GM18499 (cell line): ENCODE measurements around the gene SMARCA4.

Source experiments
- ATAC-seq: cut with Tn5 transposase; IDR thresholded peaks from one replicate; pipeline ENCODE4 v1.9.1; 2021; ENCODE audit warnings: moderate number of reproducible peaks; ENCODE audit not compliant: insufficient read depth, unreplicated experiment

The SMARCA4 gene

DNA sequence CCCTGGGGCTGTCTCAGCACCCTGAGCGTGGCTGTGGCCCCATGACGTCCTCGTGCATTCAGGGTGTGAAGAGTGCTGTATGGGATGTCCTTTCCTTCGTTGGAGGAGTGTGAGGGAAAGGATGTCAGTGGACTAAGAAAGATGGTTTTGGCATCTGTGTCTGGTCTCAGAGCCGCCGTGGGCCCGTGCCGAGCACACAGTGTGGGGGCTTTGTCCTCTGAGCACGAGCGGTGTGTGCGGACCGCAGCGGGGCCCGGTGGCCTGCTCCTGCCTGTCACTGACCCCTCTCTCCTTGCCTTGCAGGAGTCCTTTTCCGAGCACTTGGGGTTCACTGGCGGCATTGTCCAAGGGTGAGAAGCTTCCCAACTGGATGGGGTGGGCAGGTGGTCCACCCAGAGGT lies 65.2 kb downstream of the SMARCA4 start:
- no peak for ATAC-seq

DNA sequence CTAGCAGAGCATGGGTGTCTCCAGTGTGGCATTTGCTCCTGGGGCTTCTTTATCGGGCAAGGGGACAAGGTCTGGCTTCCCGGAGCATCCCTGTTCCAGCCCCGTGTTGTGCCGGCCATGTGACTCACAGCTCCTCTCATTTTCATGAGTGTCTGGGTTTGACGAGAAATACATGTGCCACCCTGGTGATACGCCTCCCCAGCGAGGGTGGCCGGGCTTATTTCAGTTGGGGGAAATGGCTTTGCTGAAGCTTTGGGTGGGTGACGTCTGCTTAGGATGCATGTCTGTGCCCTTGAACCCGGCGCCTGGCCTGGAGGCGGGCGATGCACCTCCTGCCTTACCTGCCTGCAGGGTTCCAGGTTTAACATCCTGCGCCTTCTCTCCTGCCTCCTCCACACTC lies 66.6 kb downstream of the SMARCA4 start:
- ATAC-seq, result no peak

DNA sequence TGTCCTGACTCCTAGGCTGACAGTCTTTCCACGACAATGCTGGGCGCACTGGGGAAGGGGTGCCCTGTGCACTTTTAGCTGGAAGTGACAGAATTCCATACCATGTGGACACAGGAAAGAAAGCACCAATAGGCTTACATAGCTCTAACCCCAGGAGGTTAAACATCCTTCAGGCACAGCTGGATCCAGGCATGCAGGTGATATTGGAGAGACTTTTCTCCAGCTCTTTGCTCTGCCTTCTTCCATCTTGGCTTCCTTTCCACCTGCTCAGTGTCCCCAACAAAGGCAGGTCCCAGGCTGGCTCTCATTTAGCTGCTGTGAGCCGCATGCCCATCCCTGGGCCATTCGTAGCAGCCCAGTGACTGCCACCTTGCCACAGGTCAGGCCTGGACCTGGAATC lies 67.3 kb downstream of the SMARCA4 start:
- ATAC-seq, result no peak

DNA sequence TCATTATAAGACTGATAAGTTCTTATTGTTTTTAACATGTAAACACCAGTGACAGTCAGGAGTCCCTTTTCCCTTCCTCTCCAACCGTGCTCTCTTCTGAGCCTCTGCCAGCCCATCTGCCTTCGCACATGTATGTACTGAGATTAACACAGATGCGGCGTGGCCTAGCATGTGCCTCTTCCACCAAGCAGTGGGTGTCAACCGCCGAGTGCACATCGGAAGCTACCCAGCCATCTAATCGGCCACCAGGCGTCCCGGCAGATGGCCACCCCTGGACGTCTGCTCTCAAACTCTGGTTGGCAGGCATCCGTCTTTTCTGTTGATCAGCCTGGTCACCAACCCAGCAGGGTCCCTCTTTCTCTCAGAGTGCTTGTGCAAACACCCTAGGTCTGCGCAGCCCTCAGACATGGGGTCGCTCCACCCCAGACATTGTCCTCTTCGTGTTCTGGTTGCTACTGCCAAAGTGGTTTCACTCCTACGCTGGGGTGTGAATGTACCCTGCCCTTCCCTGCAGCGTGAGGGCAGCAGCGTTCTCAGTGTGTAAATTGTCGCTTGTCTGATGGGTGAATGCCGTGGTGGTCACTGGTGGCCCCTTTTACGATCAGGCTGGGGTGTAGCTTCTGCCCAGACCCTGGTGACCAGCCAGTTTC lies 70.7 kb downstream of the SMARCA4 start:
- ATAC-seq, result no peak

DNA sequence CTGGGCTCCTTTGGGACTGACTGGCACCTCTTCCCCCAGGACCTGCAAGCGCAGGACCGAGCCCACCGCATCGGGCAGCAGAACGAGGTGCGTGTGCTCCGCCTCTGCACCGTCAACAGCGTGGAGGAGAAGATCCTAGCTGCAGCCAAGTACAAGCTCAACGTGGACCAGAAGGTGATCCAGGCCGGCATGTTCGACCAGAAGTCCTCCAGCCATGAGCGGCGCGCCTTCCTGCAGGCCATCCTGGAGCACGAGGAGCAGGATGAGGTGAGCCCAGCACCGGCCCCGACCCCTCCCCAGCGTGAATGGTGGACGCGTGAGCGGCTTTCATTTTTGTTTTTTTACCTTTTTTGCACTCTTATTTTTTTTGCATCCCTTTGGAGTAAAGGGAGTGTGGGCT lies 72.4 kb downstream of the SMARCA4 start:
- ATAC-seq, result no peak

DNA sequence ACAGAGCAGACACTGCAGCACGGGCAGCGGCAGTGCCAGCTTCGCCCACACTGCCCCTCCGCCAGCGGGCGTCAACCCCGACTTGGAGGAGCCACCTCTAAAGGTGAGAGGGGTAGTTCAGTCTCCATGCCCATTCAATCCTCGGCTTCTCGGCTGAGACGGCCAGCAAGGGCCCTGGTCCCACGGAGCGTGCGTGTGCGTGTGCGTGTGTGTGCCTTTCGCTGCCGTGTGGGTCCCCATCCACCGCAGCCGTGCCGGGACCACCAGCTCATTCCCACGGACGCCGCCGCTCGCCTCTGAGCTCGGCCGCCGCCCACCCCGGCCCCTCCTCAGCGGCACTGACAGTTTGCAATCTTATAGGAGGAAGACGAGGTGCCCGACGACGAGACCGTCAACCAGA lies 72.9 kb downstream of the SMARCA4 start:
- ATAC-seq, result no peak

DNA sequence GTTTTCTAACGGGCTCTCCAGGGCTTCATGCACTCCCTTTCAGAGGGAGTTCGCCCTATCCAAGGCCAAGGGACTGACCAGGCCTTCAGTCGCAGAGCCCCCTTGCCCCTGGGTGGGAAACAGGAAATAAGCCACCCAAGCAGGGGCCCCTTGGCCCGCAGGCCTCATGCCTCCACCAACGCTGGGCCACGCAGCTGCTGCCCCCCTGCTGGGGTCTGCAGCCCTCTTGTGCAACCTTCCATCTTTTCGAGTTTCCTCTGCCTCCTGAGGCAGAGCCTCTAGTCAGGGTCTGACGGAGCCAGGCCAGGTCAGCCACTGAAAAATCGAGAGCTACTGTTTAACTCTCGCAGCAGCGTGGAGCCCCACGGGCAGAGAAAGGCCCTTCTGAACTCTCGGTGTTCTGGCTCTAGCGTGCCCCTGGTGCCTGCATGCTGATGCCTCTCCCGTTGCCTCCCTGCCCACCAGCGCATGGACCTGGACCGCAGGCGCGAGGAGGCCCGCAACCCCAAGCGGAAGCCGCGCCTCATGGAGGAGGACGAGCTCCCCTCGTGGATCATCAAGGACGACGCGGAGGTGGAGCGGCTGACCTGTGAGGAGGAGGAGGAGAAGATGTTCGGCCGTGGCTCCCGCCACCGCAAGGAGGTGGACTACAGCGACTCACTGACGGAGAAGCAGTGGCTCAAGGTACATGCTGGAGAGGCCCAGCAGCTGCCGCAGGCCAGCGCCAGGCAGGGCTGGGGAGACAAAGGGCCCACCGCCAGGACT lies 73.8 kb downstream of the SMARCA4 start:
- ATAC-seq, result no peak

DNA sequence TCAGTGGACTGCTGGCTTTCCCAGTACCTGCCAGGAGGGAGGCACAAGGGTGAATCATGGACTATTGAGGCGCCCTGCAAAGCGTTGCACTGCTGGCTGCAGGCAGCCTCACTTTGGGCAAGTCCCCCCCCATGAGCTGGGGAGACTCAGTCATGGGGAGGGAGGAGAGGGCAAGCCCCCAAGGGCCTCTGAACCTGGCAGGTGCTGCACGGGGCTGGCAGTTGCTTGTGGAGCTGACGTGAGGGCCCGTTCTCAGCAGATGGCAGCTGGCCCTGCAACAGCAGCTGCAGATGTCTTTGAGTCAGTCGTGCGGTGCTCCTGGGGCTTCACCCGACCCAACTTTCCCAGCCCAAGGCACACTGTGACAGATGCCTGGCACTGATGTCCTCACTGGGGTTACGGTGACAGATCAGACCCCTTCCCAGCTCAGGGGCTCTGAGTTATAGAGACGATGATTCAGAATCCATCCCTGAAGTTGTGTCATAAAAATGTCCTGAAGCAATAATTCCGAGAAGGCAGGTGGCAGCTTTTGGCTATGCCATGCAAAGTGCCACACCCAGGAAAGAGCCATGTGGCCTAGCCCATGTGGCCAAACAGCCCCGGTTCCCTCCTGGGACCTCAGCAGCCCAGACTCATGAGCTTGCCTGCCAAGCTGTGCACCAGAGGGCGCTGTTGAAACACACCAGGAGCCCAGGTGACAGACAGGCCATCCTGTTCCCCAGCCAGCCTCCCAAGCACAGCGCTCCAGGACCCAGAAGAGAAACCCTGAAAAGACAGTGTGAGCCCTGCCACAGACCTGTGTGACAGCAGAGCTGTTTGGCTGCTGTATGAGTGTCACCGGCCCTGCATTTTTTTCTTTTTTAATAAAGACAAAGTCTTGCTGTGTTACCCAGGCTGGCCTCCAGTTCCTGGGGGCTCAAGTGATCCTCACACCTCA lies 74.9 kb downstream of the SMARCA4 start:
- ATAC-seq, result no peak

DNA sequence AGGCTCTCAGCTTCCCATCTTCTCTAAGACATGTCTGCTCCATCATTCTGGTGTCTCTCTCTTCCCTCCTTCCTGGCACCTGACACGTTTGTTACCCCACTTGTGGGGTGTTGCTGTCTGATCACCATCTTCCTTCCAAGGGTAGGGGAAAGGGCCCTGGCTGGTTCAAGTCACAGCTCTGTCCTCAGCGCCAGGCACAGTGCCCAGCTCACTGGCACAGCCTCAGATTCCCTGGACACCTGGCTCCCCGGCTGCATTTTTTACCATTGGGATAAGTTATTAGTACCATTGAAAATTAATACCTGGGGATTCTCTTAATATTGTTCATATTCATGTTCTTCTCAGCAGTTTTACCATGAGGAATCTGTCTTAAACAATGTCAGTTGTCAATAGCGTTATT lies 77.7 kb downstream of the SMARCA4 start:
- no peak for ATAC-seq

DNA sequence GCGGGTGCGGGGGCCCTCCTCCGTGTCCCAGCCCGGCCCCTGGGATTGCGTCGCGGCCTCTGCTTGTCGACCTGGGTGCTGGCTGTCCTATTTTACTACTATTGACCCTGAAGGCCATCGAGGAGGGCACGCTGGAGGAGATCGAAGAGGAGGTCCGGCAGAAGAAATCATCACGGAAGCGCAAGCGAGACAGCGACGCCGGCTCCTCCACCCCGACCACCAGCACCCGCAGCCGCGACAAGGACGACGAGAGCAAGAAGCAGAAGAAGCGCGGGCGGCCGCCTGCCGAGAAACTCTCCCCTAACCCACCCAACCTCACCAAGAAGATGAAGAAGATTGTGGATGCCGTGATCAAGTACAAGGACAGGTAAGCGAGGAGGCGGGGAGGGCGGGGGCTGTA lies 80.4 kb downstream of the SMARCA4 start:
- no peak for ATAC-seq

DNA sequence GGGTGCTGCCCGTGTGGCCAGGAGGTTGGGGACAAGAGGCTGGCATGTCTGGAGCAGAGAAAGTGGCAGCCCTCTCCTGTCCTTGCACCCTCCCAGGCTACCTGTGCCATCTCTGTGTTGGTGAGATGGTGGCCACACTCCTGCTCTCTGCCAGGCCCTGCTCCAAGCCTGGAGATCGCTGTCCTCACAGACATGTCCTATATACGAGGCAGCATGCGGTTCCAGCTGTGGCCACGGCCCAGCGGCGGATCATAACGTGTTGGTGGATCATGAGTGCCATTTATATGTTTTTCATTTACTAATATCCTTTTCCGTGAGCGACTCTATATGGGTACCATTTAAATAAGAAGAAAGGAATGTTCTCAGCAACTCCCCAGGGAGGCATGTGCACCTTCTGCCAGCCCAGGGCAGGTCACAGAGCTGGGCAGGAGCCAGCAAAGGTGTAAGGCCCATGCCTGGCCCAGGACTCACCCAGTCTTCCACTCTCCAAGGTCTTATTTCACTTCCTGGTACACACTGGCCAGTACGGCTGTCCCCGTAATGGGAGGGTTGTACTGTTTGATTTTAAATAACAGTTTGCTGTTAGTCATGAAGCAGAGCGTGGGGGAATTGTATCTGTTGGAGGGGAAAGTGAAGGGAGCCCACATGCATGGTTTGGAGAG lies 81.3 kb downstream of the SMARCA4 start:
- no peak for ATAC-seq

DNA sequence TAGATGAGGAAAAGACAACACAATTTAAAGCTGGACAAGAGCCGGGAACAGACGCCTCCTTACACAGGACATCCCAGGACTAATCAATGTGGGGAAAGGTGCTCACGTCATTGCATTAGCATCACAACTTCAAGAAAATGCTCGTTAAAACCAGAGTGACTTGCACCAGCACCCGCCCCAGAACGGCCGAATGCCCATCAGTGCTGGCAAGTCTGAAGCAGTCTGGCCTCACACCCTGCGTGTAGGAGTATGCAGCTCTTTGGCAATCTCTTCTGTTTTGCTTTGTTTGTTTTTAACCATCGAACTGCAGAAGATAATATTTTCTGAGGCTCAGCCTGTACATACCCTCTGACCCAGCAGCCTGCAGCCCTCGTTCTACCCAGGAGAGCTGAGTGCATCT lies 83.6 kb downstream of the SMARCA4 start:
- no peak for ATAC-seq

DNA sequence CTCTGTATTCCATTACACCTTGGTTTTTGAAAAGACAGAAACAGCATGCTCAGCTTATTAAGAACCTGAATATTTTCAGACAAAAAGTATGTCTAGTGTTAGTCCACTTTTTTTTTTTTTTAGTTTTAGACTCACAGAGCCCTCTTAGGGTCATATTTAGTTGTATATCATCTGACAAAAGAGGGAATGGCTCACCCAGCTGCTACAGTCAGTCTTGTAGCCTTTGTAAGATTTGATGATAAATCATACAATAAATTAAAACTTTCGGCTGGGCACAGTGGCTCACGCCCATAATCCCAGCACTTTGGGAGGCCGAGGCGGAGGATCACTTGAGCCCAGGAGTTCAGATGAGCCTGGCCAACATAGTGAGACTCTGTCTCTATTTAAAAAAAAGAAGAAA lies 84.7 kb downstream of the SMARCA4 start:
- no peak for ATAC-seq

DNA sequence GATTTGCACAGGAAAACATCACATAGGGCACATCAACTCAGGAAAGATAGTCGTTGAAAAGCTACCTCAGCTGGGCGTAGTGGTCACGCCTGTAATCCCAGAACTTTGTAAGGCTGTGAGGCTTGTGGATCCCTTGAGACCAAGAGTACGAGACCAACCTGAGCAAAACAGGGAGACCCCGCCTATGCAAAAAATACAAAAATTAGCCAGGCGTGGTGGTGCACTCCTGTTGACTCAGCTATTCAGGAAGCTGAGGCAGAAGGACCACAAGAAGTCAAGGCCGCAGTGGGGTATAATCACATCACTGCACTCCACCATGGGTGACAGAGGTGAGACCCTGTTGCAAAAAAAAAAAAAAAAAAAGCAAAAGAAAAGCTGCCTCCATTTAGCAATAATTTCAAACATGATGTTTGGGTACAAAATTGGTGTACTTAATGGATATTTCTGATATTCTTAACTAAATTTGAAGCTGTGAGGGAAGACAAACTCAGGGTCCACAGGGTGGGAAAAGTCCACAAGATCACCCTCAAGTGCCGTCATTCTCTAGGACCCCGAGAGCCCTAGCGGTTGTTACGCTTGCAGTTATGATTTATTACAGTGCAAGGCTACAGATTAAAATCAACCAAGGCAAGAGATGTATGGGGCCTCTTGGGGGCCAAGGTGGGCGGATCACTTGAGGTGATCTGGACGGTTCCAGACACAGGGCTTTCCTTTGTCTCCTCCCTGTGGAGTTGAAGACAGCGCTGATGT lies 86.0 kb downstream of the SMARCA4 start:
- no peak for ATAC-seq

DNA sequence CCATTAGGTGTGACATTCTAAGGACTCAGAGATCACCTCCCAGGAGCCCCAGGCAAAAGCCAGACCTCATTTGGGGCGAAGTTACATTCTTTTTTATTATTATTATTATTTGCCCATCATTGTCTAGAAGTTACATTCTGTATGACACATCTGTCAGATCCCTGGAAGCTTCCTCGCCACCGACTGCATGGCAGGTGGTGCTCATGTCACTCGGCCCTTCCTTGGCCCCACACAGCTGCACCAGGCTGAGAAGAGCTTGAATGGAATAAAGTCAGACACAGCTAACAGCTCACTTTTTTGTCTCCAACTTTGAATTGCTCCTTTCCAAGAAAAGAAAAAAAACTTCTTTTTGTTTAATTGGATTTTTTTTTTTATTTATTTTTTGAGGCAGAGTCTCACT lies 87.0 kb downstream of the SMARCA4 start:
- ATAC-seq, result no peak

DNA sequence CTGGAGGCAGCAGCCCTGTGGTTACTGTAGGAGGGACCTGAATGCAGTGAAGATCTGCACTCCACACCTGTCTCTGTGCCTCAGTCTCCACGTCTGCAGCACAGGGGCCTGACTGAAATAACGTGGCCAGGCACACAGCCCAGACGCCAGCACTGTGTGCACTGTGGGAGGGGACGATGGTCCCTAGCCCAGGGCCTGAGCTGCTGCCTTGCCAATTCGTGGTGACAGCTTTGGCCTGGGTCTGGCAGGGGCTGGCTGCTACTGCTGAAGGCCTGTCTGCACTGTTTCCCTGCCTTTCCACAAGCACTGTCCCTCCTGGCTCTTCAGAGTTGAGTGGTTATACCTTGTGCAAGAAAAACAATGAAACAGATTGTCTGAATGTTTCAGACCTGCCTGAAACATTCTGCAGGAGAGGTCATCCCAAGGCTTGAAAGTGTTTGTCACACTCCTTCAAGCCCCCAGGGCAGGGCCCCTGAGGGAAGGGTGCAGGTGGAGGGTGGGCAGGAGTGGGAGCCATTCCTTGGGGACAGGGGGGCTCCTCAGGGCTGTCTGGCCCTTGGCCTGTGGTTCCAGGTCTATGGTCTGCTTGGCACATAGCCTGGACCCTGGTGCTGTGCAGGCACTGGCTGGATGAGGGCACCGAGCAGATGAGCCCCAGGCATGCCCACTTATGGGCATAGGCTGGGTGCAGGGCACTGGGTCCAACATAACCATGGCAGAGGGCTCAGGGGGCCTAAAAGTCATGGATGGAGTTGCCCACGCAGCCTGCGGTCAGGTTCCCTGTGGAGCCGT lies 89.7 kb downstream of the SMARCA4 start:
- no peak for ATAC-seq

DNA sequence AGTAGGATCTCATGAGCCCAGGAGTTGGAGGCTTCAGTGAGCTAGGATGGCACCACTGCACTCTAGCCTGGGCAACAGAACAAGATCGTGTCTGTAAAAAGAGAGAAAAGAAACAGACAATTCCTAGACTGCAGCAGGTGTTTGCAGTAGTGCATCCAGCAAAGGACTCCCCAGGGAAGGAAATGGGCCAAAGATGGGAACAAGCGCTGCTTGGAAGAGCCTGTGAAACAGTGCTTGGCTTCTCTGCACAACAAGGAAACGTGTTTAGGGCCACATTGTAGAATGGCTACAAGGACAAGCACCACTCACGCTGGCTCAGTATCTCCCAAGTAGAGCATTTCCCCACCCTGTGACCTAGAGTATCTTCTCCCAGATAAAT lies 93.0 kb downstream of the SMARCA4 start:
- no peak for ATAC-seq

DNA sequence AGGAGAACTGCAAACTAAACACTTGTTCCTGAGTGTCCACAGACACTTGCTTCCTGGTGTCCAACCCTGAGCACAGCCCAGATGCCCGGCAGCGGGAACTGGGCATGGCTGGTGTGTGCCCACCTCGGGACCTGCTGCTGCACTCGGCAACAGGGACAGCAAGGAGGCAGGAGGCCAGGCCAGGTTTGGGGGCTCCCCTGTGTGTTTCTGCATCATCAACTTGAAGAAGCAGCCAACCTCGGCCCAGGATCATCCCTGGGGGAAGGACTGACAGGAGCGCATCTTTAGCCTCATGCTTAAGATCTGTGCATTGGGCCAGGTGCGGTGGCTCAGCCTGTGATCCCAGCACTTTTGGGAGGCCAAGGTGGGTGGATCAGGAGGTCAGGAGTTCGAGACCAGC lies 93.4 kb downstream of the SMARCA4 start:
- no peak for ATAC-seq

DNA sequence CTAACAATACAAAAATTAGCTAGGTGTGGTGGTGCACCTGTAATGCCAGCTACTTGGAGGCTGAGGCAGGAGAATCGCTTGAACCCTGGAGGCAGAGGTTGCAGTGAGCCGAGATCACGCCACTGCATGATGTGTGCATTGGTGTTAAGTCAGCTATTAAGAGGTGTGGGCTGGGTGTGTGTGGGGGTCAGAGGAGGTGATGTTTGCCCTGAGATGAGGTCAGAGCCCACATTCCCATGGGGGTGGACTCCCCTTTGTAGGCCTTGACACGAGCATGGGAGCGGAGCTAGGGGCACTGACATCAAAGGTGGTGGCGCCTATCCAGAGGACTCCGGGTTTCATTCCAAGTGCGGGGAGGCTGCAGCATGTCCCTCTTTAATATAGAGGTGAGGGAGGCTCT lies 93.8 kb downstream of the SMARCA4 start:
- ATAC-seq, result no peak
